ENCODE results near the gene RSPO3.

RSPO3 gene

DNA sequence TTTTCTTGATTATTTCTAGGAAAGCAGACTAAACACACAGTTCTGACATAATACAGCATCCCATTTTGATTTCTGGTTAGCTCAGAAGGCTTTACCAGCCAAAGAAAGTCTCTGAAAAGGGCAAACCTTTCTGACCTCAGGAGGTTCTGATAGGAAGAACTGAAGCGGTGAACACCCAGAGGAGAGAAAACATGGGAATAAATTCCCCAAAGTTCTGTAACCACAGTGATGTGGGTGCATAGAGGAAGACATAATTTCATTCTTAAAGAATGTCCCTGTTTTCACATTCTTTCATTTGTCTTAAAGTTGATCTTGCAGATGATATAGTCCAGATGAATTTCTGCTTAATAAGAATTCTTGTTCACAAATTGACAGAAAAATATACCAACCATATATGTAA, 60.3 kb downstream of the RSPO3 start:
- DNase-seq (ENCODE audit: low spot score) (no peak), ATAC-seq (ENCODE audit: low read depth) (no peak)
- TF ChIP-seq, protein P1, sequence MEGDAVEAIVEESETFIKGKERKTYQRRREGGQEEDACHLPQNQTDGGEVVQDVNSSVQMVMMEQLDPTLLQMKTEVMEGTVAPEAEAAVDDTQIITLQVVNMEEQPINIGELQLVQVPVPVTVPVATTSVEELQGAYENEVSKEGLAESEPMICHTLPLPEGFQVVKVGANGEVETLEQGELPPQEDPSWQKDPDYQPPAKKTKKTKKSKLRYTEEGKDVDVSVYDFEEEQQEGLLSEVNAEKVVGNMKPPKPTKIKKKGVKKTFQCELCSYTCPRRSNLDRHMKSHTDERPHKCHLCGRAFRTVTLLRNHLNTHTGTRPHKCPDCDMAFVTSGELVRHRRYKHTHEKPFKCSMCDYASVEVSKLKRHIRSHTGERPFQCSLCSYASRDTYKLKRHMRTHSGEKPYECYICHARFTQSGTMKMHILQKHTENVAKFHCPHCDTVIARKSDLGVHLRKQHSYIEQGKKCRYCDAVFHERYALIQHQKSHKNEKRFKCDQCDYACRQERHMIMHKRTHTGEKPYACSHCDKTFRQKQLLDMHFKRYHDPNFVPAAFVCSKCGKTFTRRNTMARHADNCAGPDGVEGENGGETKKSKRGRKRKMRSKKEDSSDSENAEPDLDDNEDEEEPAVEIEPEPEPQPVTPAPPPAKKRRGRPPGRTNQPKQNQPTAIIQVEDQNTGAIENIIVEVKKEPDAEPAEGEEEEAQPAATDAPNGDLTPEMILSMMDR (IDR thresholded peaks at IDR 0.05; ENCODE audit: poor library complexity, severe bottlenecking) = no peak
- no peaks in the 10 kb centered on the region for H3K4me1 ChIP-seq (ENCODE audit: insufficient read depth, poor library complexity, severe bottlenecking)
- H3K36me3 ChIP-seq (ENCODE audit: low read depth) = no peaks in the 10 kb centered on the region
- H3K27ac ChIP-seq (ENCODE audit: poor library complexity, severe bottlenecking) = no peak overlapping the region
- peaks cover 3% of the 10 kb centered on the region for H3K27me3 ChIP-seq (ENCODE audit: insufficient read depth, poor library complexity, severe bottlenecking)
- H3K9me3 ChIP-seq (ENCODE audit: severe bottlenecking) = no peaks in the 10 kb centered on the region
- no peak overlapping the region for H3K4me3 ChIP-seq (ENCODE audit: severe bottlenecking)

- Histone ChIP-seq H3K36me3 (ENCODE audit: low read depth) (no peaks in the 10 kb centered on the region), H3K4me1 (ENCODE audit: insufficient read depth, poor library complexity, severe bottlenecking) (no peaks in the 10 kb centered on the region), H3K4me3 (ENCODE audit: severe bottlenecking) (no peak overlapping the region), H3K9me3 (ENCODE audit: severe bottlenecking) (no peaks in the 10 kb centered on the region), H3K27me3 (ENCODE audit: insufficient read depth, poor library complexity, severe bottlenecking) (peaks cover 6% of the 10 kb centered on the region), H3K27ac (ENCODE audit: poor library complexity, severe bottlenecking) (no peak overlapping the region)
- TF ChIP-seq, protein P1 (IDR thresholded peaks at IDR 0.05; ENCODE audit: poor library complexity, severe bottlenecking) = no peak
- DNase-seq (ENCODE audit: low spot score) (no peak), ATAC-seq (ENCODE audit: low read depth) (no peak)
Observed at GRCh38 chr6:127180426-127180825, 62.0 kb downstream of the RSPO3 start.

GRCh38 chr6:127182501-127182900, 64.0 kb downstream of the RSPO3 start:
- DNase-seq (ENCODE audit: low spot score) (no peak), ATAC-seq (ENCODE audit: low read depth) (no peak)
- Histone ChIP-seq H3K36me3 (ENCODE audit: low read depth) (no peaks in the 10 kb centered on the region), H3K4me1 (ENCODE audit: insufficient read depth, poor library complexity, severe bottlenecking) (no peaks in the 10 kb centered on the region), H3K4me3 (ENCODE audit: severe bottlenecking) (no peak overlapping the region), H3K27ac (ENCODE audit: poor library complexity, severe bottlenecking) (no peak overlapping the region), H3K27me3 (ENCODE audit: insufficient read depth, poor library complexity, severe bottlenecking) (peaks cover 6% of the 10 kb centered on the region), H3K9me3 (ENCODE audit: severe bottlenecking) (no peaks in the 10 kb centered on the region)
- TF ChIP-seq, protein P1 (IDR thresholded peaks at IDR 0.05; ENCODE audit: poor library complexity, severe bottlenecking) = no peak

GRCh38 chr6:127185437-127185995, 67.0 kb downstream of the RSPO3 start:
- TF ChIP-seq, protein P1 (IDR thresholded peaks at IDR 0.05; ENCODE audit: poor library complexity, severe bottlenecking) = no peak

GRCh38 chr6:127186889-127187288, 68.4 kb downstream of the RSPO3 start:
- no peak overlapping the region for H3K27ac ChIP-seq (ENCODE audit: poor library complexity, severe bottlenecking)
- H3K27me3 ChIP-seq (ENCODE audit: insufficient read depth, poor library complexity, severe bottlenecking) = peaks cover 6% of the 10 kb centered on the region
- H3K9me3 ChIP-seq (ENCODE audit: severe bottlenecking) = no peaks in the 10 kb centered on the region
- DNase-seq (ENCODE audit: low spot score) = no peak
- H3K4me3 ChIP-seq (ENCODE audit: severe bottlenecking) = no peak overlapping the region
- TF ChIP-seq, protein P1 (IDR thresholded peaks at IDR 0.05; ENCODE audit: poor library complexity, severe bottlenecking) = peak; percentile 41
- no peak for ATAC-seq (ENCODE audit: low read depth)
- no peaks in the 10 kb centered on the region for H3K36me3 ChIP-seq (ENCODE audit: low read depth)
- H3K4me1 ChIP-seq (ENCODE audit: insufficient read depth, poor library complexity, severe bottlenecking) = no peaks in the 10 kb centered on the region

More at GRCh38 chr6:127185437-127185995, 67.0 kb downstream of the RSPO3 start:
- no peak for DNase-seq (ENCODE audit: low spot score)
- Histone ChIP-seq H3K4me3 (ENCODE audit: severe bottlenecking) (no peak overlapping the region), H3K36me3 (ENCODE audit: low read depth) (no peaks in the 10 kb centered on the region), H3K9me3 (ENCODE audit: severe bottlenecking) (no peaks in the 10 kb centered on the region), H3K27me3 (ENCODE audit: insufficient read depth, poor library complexity, severe bottlenecking) (peaks cover 6% of the 10 kb centered on the region), H3K4me1 (ENCODE audit: insufficient read depth, poor library complexity, severe bottlenecking) (no peaks in the 10 kb centered on the region), H3K27ac (ENCODE audit: poor library complexity, severe bottlenecking) (no peak overlapping the region)
- ATAC-seq (ENCODE audit: low read depth) = no peak
